GM12892 (cell line): ENCODE data around the gene STX3.

ENCODE experiments used
- DNase-seq: peaks from one replicate; pipeline ENCODE4 v3.0.0; 2011; ENCODE audit not compliant: insufficient read length
- FAIRE-seq: peaks from 2 replicates; lab custom pipeline; 2011; peaks lifted over from hg19 to GRCh38; lab: Jason Lieb, UNC
- POLR2A ChIP-seq: IDR thresholded peaks from 2 replicates; pipeline ENCODE4 v1.6.1; 2011; ENCODE audit warnings: low read depth, low read length, control low read depth
- POLR2AphosphoS5 ChIP-seq: IDR thresholded peaks from 2 replicates; pipeline ENCODE4 v1.6.1; 2011; ENCODE audit warnings: low read depth, low read length, control low read depth
- TAF1 ChIP-seq: IDR thresholded peaks from 2 replicates; pipeline ENCODE4 v1.6.1; 2011; ENCODE audit warnings: low read depth, mild to moderate bottlenecking, control low read depth, low read length, borderline replicate concordance

STX3 gene

GRCh38 chr11:59854871-59855270 lies 99.7 kb downstream of the STX3 start:
- TF ChIP-seq TAF1 = no peak
- TF ChIP-seq POLR2AphosphoS5 = no peak
- TF ChIP-seq POLR2A = no peak
- FAIRE-seq (no peak), DNase-seq (no peak)
